Measurements from ENCODE around the gene IL1A. TPM values are rescaled to one million over a fixed set of nuclear protein-coding genes. Genes with fewer than 3 reads are reported as not detected.

The IL1A gene
- total RNA-seq, 6 donors from 2014 or later: 2.5 to 4.7 (median 3.0) TPM; not detected in 3

DNA sequence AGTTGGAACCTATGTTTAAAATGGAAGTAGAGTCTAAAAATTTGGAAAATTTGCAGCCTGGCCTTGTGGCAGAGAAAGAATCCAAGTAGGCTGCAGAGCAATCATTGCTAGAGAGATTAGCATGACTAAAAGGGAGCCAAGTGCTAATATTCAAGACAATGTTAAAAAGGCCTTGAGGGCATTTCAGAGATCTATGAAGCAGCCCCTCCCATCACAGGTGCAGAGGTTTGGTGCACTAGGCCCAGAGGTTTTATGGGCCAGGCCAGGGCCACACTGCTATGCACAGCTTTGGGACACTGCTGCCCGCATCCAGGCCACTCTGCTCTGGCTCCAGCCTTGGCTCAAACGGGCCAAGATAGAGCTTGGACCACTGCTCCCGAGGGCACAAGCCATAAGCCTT lies 6.7 kb upstream of the IL1A start:
- H3K4me3 ChIP-seq: no peak overlapping the region
- peaks cover 0 to 18% (median 10%) of the 10 kb centered on the region in 4 donors for H3K4me1 ChIP-seq
- no peaks in the 10 kb centered on the region for H3K9me3 ChIP-seq
- H3K27ac ChIP-seq: no peak overlapping the region
- H3K36me3 ChIP-seq: no peaks in the 10 kb centered on the region
- WGBS, 2 donors: 90 to 97% methylated on average over 2 to 3 of the region's 3 CpGs
- ATAC-seq (ENCODE audit: low FRiP score in 2 of 2): no peak
- no peak for DNase-seq
- no peak for TF ChIP-seq POLR2A (IDR thresholded peaks at IDR 0.05)
- TF ChIP-seq POLR2AphosphoS5 (IDR thresholded peaks at IDR 0.05): no peak
- TF ChIP-seq EP300 (IDR thresholded peaks at IDR 0.05): no peak
- TF ChIP-seq, protein P1, sequence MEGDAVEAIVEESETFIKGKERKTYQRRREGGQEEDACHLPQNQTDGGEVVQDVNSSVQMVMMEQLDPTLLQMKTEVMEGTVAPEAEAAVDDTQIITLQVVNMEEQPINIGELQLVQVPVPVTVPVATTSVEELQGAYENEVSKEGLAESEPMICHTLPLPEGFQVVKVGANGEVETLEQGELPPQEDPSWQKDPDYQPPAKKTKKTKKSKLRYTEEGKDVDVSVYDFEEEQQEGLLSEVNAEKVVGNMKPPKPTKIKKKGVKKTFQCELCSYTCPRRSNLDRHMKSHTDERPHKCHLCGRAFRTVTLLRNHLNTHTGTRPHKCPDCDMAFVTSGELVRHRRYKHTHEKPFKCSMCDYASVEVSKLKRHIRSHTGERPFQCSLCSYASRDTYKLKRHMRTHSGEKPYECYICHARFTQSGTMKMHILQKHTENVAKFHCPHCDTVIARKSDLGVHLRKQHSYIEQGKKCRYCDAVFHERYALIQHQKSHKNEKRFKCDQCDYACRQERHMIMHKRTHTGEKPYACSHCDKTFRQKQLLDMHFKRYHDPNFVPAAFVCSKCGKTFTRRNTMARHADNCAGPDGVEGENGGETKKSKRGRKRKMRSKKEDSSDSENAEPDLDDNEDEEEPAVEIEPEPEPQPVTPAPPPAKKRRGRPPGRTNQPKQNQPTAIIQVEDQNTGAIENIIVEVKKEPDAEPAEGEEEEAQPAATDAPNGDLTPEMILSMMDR (IDR thresholded peaks at IDR 0.05): no peak
- H3K27me3 ChIP-seq: no peaks in the 10 kb centered on the region

DNA sequence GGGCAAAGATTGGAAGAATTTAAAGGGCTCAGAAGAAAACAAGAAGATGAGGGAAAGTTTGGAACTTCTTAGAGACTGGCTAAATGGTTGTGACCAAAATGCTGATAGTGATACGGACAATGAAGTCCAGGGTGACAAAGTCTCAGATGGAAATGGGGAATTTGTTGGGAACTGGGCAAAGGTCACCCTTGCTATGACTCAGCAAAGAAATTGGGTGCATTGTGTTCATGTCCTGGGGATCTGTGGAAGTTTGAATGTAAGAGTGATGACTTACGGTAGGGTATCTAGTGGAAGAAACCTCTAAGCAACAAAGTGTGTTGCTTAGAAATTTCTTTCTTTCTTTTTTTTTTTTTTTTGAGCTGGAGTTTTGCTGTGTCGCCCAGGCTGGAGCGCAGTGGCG lies 6.0 kb upstream of the IL1A start:
- 88 to 90% methylated on average over 5 of the region's 5 CpGs for WGBS, 2 donors
- H3K9me3 ChIP-seq: no peaks in the 10 kb centered on the region
- no peak overlapping the region for H3K4me3 ChIP-seq
- no peak overlapping the region for H3K27ac ChIP-seq
- H3K27me3 ChIP-seq: no peaks in the 10 kb centered on the region
- ATAC-seq (ENCODE audit: low FRiP score in 2 of 2) (no peak), DNase-seq (no peak)
- H3K4me1 ChIP-seq: peaks cover 0 to 18% (median 10%) of the 10 kb centered on the region in 4 donors
- no peak for TF ChIP-seq POLR2AphosphoS5 (IDR thresholded peaks at IDR 0.05)
- TF ChIP-seq, protein P1 (IDR thresholded peaks at IDR 0.05): no peak
- no peak for TF ChIP-seq POLR2A (IDR thresholded peaks at IDR 0.05)
- no peak for TF ChIP-seq EP300 (IDR thresholded peaks at IDR 0.05)
- H3K36me3 ChIP-seq: no peaks in the 10 kb centered on the region

DNA sequence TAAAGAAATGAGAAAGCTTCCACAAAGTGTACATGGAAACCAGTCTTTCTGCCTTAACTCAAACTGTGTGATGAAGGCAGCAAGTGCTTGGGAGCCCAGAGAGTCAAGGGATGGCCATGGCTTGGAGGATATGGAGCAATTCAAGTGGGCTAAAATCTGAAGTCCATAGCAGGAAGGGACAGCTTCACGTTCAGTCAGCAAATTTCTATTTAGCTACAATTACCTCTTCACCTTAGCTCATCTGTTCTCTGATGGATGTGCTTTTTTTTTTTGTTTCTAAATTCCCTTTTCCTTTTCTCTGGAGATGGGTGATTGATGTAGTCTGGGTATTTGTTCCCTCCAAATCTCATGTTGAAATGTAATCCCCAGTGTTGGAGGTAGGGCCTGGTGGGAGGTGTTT lies 4.9 kb upstream of the IL1A start:
- no peaks in the 10 kb centered on the region for H3K27me3 ChIP-seq
- H3K9me3 ChIP-seq: no peaks in the 10 kb centered on the region
- TF ChIP-seq POLR2A (IDR thresholded peaks at IDR 0.05) (no peak), POLR2AphosphoS5 (IDR thresholded peaks at IDR 0.05) (no peak), EP300 (IDR thresholded peaks at IDR 0.05) (no peak)
- TF ChIP-seq, protein P1 (IDR thresholded peaks at IDR 0.05): no peak
- H3K27ac ChIP-seq: no peak overlapping the region
- DNase-seq: no peak
- H3K4me3 ChIP-seq: no peak overlapping the region
- H3K4me1 ChIP-seq: peaks cover 0 to 9% (median 3%) of the 10 kb centered on the region in 4 donors
- whole genome bisulfite sequencing, 2 donors: 84 to 93% methylated on average over 1 of the region's 1 CpG
- H3K36me3 ChIP-seq: no peaks in the 10 kb centered on the region
- ATAC-seq (ENCODE audit: low FRiP score in 2 of 2): no peak

DNA sequence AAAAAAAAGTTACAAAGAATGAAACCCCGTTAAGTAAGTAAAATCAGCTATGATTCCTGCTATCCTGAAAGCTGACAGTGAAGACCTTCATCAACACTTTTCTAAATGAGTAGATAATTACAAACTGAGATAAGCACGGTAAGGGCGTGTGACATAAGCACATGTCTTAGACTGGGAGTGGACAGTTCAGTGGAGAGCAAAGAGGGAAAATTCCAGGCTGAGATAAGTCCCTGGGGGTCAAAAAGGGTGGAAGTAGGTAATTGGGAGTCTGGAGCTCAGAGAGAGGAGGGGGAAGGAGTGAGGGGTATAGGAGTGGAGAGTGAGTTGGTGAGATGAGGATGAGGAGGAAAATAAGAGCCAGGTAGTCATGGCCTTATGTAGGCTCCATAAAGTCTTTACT lies 4.4 kb upstream of the IL1A start:
- no peak for DNase-seq
- ATAC-seq (ENCODE audit: low FRiP score in 2 of 2): no peak
- Histone ChIP-seq H3K4me3 (no peak overlapping the region), H3K27ac (no peak overlapping the region), H3K9me3 (no peaks in the 10 kb centered on the region), H3K27me3 (no peaks in the 10 kb centered on the region), H3K4me1 (peaks cover 0 to 4% (median under 1%) of the 10 kb centered on the region in 4 donors), H3K36me3 (no peaks in the 10 kb centered on the region)
- TF ChIP-seq POLR2AphosphoS5 (IDR thresholded peaks at IDR 0.05): no peak
- TF ChIP-seq, protein P1 (IDR thresholded peaks at IDR 0.05): no peak
- no peak for TF ChIP-seq POLR2A (IDR thresholded peaks at IDR 0.05)
- TF ChIP-seq EP300 (IDR thresholded peaks at IDR 0.05): no peak
- 82 to 86% methylated on average over 3 of the region's 3 CpGs for WGBS, 2 donors

DNA sequence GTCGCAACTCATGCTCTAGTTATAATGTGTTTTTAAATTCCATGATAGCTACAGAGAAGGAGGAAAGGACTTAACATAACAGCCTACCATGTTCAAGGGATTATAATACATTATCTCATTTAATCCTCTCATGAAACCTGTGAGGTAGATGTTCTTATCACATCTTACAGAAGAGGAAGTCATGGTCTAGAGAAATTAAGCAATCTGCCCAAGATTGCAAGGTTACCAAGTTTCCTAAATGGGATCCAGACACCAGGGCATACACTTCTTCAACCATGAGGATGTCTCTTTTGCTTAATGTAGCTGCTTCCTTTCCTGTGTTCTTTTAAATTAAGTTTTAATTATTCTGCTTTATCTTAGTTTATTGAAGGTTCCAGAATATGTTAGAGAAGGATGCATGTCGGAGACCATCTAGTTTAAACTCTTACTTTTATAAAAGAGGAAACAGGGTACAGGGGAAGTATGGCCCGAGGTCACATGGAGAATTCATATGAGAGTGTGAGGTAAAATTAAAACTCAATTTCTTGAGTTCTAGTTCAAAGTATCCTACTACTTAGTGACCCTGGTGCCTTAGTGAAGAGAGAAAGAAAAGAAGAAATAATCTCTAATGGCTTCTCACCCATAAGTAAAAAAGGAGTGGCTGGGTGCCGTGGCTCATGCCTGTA lies 3.6 kb upstream of the IL1A start:
- no peaks in the 10 kb centered on the region for H3K36me3 ChIP-seq
- no peaks in the 10 kb centered on the region for H3K9me3 ChIP-seq
- no peaks in the 10 kb centered on the region for H3K27me3 ChIP-seq
- peak overlapping the region in 2 of 4 donors; percentile 18 to 44 for H3K27ac ChIP-seq
- WGBS, 2 donors: 65 to 79% methylated on average over 4 of the region's 4 CpGs
- ATAC-seq (ENCODE audit: low FRiP score in 2 of 2) (no peak), DNase-seq (no peak)
- H3K4me1 ChIP-seq: peaks cover 0 to 4% (median 0%) of the 10 kb centered on the region in 4 donors
- TF ChIP-seq, protein P1 (IDR thresholded peaks at IDR 0.05): no peak
- no peak for TF ChIP-seq POLR2A (IDR thresholded peaks at IDR 0.05)
- no peak for TF ChIP-seq POLR2AphosphoS5 (IDR thresholded peaks at IDR 0.05)
- TF ChIP-seq EP300 (IDR thresholded peaks at IDR 0.05): no peak
- H3K4me3 ChIP-seq: no peak overlapping the region

All from upper lobe of left lung (tissue), 6 donors.